ENCODE measurements around the gene CARD14. TPM values are rescaled to one million over a fixed set of nuclear protein-coding genes. Genes with fewer than 3 reads are reported as not detected.
"Not testable (repeated sequence)": the region's sequence is repeated elsewhere in the genome, so short reads cannot be mapped to it uniquely, and the experiment has no call there.

Gene CARD14
- total RNA-seq, 1 donor from 2014 or later: 19.3 TPM

DNA sequence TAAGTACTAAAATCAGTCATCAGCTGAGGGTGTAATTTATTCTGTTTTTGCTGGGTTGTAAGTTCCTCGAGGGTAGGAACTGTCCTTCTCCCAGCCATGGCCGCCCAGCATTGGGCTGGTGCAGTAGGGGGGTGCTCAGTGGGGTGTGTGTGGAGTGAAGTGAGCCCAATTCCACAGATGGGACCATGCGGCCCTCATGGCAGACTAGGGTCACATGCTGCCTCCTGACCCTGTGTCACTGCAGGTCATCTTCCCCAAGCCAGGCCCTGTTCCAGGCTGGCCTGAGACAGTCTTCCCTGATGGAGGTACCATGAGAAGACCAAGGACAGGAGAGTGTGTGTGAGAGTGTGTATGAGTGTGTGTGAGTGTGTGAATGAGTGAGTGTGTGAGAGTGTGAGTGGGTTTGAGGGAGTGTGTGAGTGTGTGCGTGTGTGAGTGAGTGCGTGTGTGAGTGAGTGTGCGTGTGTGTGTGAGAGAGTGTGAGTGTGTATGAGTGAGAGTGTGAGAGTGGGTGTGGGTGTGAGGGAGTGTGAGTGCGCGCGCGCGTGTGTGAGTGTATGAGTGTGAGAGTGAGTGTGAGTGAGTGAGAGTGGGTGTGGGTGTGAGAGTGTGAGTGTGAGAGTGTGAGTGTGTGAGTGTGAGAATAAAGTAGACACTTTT is 54.1 kb downstream of the CARD14 start:
- no peak for DNase-seq (ENCODE audit: low spot score)

DNA sequence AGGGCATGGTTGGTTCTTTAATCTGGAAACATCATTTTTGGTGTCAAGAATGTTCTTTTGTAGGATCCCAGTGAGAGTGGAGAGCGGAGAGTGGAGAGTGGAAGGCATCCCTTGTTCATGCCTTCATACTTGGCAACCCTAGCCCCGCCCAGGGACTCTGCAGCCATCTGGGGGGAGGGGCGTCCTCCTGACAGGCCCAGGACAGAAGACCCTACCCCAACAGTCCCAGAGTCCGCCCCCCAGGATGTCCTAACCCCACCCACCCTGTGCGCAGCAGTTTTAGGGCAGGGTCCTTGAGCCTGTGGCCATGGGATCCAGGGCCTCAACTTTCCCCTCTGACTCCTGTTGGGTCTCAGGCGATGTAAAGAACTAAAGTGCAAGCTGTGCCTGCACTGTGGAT is 54.9 kb downstream of the CARD14 start:
- DNase-seq (ENCODE audit: low spot score): no peak

DNA sequence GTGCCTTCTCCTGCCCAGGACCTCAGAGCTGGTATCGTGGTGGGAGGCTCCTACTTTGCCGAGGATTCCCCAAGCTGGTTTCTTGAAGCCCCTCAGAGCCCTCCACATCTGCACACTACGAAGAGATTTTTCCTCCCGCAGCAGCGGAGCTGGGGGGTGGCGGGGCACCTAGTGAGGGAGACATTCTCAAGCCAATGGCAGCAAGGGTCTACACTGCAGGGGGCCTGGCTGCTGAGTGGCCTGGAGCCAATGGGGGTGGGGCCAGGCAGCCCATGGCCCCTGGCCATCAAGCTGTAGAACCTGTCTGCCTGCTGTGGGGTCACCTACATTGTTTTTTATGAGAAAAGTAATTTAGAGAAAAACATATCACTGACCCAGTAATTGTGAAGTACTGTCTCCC is 55.4 kb downstream of the CARD14 start:
- no peak for DNase-seq (ENCODE audit: low spot score)

DNA sequence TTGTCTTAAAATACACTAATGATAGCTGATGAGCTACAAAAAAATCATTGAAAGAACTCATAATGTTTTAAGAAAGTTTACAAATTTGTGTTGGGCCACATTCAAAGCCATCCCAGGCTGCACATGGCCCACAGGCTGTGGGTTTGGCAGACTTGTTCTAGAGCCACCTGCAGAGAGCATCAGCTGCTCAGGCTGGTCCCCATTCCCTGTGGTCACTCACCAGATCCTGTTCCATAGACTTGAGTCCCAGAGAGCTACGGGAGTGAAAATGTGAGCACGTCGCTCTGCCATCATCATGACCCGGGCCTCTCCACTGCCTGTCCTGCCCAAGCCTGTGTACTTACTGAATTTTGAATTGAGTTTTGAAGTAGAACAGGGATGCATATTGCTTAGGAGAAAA is 57.3 kb downstream of the CARD14 start:
- DNase-seq (ENCODE audit: low spot score): no peak

DNA sequence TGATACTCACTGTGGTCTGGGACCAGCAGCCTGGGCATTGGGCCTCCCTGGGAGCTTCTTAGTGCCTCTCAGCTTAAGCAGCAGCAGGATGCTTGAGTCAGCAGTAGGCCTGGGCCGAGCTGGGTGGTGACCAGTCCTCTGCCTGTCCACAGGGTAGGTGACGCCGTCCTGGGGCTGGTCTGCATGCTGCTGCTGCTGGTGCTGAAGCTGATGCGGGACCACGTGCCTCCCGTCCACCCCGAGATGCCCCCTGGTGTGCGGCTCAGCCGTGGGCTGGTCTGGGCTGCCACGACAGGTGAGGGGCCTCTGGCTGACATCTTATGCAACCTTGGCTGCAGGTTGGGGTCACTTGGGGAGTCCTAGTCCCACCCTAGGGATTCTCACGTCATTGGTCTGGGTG is 57.8 kb downstream of the CARD14 start:
- DNase-seq (ENCODE audit: low spot score): no peak

DNA sequence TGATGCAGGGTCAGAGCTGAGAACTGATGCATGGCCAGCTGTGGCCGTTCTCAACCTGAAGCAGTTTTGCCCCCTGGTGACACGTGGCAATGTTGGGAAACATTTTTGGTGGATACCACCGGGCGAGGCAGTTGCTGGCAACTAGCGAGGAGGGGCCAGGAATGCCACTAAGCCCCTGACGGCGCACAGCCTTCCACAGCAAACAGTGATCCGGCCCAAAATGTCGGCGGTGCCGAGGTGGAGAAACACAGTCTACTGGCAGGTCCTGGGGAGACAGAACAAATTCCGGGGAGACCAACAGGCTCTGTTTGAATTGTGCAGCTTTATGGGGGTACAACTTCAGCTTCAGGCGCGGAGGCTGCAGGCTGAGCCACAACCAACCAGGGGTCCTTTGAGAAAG is 58.6 kb downstream of the CARD14 start:
- DNase-seq (ENCODE audit: low spot score): no peak

DNA sequence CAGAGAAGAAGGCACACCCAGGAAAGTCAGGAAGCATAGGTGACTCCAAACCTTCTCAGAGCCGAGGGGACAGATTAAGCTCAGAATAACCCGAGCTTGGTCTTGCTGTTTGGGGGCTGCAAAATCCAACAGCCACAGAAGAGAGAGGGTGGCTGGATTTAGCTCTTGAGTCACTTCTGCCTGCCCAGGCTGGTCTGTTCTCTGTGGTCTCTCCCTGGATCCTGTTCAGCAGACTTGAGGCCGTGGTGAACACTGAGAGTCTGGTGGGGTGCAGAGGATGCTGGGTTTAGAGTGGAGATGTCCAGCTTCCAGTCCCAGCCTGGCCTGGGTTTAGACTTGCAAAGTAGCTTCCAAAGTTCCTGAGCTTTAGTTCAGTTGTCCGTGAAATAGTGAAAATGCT is 59.2 kb downstream of the CARD14 start:
- no peak for DNase-seq (ENCODE audit: low spot score)

DNA sequence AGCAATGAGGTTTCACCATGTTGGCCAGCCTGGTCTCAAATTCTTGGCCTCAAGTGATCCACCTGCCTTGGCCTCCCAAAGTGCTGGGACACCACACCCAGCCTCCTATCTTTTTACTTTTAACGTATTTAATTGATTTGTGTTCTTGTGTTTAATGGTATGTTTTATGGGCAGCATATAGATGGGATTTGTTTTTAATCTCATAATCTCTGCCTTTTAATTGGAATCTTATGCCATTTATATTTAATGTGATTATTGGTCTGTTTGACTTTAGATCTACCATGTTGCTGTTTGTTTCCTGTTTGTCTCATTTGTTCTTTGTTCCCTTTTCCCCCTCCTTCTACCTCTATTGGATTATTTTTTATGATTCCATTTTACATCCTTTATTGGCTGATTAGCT is 62.6 kb downstream of the CARD14 start:
- DNase-seq (ENCODE audit: low spot score): no peak

DNA sequence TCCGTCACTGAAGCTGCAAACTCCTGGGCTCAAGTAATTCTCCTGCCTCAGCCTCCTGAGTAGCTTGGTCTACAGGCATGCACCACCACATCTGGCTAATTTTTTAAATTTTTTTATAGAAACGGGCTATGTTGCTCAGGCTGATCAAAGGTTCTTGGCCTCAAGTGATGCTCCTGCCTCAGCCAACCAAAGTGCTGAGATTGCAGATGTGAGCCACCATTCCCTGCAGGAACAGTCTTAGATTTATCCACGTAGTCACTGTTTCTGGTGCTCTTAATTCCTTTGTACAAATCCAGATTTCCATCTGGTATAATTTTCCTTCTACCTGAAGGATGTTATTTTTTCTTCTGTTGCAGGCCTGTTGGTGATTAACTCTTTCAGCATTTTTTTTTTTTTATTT is 63.4 kb downstream of the CARD14 start:
- no peak for DNase-seq (ENCODE audit: low spot score)

DNA sequence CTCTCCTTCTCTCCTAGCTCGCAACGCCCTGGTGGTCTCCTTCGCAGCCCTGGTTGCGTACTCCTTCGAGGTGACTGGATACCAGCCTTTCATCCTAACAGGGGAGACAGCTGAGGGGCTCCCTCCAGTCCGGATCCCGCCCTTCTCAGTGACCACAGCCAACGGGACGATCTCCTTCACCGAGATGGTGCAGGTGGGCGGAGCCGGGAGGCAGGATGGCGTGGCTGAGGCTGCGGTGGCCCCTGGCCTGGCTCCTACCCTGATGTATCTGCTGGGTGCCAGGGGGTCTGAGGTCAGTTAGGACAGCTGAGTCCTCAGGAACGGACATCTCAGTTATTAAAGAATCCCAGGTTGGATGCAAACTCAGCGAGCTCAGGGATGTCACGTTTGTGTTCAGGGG is 67.1 kb downstream of the CARD14 start:
- DNase-seq (ENCODE audit: low spot score): no peak

DNA sequence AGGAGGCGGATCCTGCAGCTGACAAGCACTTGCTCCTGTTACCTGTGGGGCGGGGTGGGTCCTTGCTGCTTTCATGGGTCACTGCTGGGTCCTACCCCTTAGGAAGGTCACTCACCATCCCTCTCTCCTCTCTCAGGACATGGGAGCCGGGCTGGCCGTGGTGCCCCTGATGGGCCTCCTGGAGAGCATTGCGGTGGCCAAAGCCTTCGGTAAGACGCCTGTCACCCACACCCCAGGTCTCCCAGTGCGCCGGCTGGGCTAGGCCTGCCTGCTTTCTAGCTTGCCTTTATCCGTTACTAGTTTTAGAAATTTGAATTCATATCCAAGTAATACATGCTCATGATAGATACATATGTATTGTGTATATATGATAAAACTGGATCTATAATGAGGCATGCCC is 67.6 kb downstream of the CARD14 start:
- no peak for DNase-seq (ENCODE audit: low spot score)

DNA sequence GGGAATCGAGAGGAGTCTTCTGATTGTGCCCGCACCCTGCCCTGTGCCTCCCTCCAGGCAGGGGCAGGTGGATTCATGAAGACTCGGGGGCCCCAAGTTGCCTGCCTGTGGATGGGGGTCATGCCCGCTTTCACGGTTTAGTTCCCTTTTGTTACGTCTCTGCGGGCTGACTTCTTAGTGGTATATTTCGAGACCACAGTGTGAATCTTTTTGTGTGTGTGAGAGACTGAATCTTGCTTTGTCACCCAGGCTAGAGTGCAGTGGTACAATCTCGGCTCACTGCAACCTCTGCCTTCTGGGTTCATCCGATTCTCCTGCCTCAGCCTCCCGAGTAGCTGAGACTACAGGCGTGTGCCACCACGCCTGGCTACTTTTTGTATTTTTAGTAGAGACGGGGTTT is 72.7 kb downstream of the CARD14 start:
- DNase-seq (ENCODE audit: low spot score): no peak

DNA sequence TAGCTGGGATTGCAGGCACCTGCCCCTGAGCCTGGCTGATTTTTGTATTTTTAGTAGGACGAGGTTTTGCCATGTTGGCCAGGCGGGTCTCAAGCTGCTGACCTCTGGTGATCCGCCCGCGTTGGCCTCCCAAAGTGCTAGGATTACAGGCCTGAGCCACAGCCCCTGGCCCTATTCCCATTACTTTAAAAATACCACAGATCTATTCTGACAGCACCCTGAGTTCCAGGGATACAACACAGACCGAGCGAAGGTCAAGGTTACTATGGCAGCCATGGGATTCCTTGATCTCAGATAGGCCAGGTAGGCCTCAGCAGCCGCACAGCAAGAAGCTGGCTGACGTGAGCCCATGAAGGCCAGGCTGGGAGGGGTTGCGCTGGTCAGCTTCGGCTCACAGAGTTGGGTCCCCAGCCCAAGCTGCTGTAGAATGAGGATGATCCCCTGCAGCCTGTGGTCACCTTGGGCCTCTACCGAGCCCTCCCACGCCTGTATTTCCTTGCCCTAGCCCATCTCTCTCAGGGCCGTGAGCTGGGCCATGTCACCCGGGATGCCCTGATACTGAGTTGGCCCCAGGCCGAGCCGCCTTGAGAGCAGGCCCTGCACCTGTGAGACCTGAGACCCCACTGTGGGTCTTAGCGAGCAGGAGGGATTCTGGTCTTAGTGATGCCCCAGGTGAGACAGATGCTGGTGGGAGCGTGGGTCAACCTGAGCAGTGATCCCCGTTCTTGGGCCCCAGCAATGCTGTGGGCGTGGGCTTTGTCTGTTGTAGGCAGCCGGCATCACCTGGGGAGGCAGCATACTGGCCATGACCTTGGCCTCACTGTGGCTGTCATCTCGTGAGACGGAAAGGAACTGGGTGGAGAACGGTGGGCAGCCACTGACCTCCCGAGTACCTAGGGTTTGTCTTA is 74.0 kb downstream of the CARD14 start:
- no peak for DNase-seq (ENCODE audit: low spot score)

DNA sequence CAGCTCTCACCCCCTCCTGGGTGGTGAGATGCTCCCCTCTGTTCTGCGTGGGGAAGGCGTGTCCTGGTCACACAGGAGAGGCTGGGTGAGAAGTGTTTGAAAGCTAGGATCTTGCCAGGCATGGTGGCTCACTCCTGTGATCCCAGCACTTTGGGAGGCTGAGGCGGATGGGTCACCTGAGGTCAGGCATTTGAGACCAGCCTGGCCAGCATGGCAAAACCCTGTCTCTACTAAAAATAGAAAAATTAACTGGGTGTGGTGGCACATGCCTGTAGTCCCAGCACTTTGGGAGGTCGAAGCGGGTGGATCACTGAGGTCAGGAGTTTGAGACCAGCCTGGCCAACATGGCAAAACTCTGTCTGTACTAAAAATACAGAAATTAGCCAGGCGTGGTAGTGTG is 74.6 kb downstream of the CARD14 start:
- not testable (repeated sequence) for DNase-seq (ENCODE audit: low spot score)

DNA sequence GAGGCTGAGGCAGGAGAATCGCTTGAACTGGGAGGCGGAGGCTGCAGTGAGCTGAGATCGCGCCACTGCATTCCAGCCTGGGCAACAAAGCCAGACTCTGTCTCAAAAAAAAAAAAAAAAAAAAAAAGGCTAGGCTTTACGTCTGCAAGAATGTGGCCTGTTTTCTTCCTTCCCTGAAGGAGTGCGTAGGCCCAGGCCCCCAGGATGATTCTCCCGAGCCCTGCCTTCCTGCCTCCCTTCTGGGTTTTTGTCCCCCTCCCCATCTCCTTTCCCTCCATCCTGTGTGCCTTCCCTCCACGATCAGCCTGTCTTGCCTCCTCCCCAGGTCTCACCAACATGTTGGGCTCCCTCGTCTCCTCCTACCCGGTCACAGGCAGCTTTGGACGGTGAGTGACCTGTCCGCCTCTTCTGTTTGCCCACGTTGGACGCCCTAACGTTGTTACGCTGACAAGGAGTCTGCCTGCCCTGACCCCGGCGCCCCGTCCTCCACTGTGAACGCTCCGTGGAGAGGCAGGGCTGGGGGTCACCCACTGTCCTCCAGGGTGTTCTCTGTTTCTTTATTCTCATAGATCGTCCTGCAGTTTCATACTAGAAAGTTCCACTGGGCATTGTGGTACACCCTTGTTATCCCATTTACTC is 75.2 kb downstream of the CARD14 start:
- DNase-seq (ENCODE audit: low spot score): no peak

DNA sequence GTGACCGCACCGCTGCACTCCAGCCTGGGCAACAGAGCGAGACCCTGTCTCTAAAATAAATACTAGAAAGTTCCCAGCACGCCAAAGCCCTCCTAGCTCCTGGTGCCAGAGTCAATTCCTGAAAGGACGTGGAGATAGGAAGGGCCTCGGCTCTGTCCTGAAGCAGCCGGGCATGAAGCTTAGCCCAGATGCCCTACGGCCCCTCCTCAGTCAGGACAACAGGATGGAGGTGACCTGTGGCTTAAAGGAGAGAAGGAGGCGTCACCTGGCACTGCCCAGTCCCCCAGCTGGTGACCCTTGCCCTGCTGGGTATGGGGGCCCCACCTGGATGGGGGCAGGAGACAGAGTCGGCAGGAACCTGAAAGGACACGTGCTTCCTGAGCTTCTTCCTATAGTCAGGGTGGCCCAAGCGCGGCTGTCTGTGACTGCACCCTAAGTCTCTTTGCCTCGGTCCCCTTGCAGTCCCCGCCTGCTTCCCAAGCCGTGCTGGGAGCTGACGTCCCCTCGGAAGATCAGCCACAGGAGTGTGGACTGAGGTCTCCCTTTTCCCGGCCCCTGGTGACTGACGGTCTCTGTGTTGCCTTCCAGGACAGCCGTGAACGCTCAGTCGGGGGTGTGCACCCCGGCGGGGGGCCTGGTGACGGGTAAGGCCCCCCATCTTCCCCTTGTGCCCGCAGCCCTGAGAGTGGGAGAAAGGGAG is 75.9 kb downstream of the CARD14 start:
- DNase-seq (ENCODE audit: low spot score): no peak

DNA sequence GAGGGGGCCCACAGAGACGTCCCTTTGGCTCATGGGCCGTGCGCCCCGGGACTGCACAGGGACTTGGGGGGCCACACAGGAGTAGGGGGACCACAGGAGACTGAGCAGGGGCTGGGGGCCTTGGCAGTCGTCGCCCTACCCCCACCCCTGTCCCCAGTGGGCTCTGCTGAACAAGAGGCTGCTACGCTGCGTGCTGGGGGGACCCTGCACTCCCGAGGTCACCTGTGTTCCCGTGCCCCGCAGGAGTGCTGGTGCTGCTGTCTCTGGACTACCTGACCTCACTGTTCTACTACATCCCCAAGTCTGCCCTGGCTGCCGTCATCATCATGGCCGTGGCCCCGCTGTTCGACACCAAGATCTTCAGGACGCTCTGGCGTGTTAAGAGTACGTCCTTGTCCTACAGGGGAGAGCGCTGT is 76.4 kb downstream of the CARD14 start:
- no peak for DNase-seq (ENCODE audit: low spot score)

DNA sequence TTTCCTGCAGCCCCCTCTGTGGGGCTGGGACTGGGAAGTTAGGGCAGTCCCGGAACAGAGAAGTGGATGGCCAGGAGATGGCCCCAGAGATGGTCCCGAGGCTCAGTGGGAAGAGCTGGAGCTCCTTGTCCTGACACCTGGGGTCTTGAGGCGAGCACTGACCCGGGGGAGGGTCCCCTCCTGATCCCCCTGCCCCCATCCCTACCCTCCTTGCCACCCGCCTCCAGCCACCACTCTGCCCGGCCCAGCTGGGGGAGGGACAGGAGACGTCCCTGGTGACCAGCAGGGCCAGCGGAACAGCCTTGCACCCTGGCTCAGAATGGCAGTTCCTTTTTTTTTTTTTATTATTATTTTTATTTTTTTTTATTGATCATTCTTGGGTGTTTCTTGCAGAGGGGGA is 76.9 kb downstream of the CARD14 start:
- no peak for DNase-seq (ENCODE audit: low spot score)

DNA sequence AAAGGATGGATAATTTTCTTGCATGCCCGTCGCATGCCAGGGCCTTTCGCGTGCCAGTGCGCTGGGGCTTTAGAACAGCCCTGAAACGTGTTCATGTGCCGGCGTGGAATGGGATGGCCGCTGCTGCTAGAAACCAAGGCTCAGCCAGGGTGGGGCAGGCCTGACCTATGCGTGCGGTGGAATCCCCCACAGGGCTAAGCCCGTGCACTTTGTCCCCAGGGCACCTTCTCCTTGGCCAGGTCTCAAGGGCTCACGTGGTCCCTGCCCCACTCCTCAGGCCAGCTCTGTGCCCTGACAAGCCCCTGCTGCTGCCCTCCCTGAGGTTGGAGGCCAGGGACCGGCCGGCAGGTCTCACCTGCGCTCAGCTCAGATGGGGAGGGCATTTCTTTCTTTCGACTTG is 77.7 kb downstream of the CARD14 start:
- no peak for DNase-seq (ENCODE audit: low spot score)

DNA sequence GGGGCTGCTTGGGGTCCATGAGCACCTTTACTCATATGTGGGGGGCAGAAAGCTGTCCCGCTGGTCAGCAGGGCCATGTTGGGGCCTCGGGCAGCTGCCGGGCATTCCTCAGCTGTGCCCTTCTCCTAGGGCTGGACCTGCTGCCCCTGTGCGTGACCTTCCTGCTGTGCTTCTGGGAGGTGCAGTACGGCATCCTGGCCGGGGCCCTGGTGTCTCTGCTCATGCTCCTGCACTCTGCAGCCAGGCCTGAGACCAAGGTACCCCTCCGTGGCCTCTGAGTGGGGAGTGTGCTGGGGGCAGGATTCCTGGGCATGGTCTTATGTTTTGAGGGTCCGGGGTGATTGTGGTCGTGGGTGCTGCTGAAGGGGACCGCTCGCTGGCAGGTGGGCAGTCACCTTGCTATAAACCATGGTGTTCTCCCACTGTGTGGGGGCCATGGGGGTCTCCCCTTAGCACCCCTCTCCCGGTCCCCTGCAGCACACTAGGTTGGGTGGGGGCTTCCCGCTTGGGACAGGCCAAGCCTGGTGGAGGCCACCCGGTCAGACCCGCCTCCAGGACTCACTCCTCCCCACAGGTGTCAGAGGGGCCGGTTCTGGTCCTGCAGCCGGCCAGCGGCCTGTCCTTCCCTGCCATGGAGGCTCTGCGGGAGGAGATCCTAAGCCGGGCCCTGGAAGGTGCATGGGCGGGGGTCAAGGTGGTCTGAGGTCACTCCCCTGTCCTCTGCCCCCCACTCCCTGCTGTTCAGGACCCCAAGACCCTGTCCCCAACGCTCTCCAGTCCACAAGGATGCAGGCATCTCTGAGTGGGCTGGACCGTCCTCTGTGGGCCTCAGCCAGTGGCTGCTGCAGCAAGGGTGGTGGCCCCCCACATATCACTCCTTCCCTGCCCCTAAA is 78.4 kb downstream of the CARD14 start:
- DNase-seq (ENCODE audit: low spot score): no peak
